Stimulated activated CD4-positive, alpha-beta T cell treated with anti-CD3 and anti-CD28 coated beads, TNF-alpha, amount 100 ng/mL, for 4 hours (primary cell): ENCODE data around the gene TRIM29.

Experiments used
- DNase-seq, 3 experiments: peaks; one replicate each; pipeline ENCODE4 v3.0.0-alpha.2; 2020; ENCODE audit warnings: low read depth in 3 of 3

Gene TRIM29

DNA sequence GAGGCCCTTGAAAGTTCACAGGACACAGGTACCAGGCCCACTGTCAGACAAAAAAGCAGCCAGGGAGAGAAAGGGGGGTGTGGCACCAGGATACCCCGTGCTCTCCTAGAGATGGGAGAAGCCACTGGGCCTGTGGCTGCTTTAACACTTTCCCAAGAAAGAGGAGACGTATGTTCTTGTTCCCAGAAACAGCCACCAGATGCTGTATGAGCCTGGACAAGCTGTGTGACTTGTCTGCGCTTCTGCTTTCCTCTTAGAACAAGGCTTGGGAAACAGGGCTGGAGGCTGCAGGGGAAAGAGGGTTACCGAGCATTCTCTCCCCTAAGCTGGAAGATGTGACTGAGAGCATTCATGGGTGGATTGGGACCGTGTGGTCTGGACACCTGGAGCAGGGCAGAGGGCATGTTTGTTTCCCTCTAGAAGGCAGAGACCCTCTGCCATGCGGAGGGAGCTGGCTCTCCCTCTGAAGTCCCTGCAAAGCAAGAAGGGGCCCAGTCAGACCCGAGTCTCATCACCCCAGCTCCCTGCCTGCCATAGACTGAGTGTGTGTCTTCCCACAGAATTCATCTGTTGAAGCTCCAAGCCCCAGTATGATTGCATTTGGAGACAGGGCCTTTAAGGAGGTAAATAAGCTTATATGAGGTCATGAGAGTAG lies 74.1 kb downstream of the TRIM29 start:
- DNase-seq = no peak

GRCh38 chr11:120062561-120062930 lies 75.4 kb downstream of the TRIM29 start:
- DNase-seq = no peak

DNA sequence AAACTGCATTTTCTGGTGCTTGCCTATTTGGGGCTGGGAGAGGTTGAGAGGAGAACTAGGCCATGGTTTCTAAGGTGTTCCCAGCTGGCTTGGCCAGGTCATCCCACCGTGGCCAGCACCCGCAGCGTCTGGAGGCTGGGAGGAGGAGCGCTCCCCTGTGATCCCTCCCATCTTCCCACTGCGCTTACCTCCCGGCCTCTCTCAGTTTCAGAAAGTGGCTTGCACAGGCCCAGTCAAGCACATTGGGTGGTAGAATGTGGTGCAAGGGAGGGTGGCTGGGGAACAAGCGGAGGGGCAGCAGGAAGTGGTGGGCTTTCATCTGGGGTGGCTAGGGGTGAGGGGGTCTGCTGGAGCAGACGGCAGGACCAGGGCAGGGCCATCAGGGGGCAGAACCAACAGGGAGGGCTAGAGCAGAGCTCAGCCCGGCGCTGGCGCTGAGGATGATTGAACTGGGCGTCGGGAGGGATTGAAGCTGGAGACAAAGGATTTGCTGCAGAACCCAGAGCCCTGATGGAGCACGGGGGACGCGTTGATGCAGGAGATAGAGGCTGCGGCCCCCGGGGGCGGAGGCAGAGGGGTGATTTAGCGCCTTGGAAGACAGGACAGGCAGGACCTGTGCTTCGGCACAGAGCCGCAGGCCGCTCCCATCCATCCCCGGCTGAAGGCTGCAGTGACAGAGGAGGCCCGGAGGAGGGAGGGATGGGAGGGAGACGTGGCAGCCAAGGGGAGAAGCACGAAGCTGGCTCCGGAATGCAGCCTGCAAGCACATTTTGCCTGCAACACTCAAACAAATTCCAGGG lies 76.0 kb downstream of the TRIM29 start:
- DNase-seq = no peak
